ENCODE results near the gene TMEM178B.

Gene TMEM178B

GRCh38 chr7:141264511-141264910, 190.6 kb downstream of the TMEM178B start:
- Histone ChIP-seq H3K9ac (ENCODE audit: low read length in 5 of 5) (no peak overlapping the region), H3K27ac (ENCODE audit: low read depth, low read length) (no peak overlapping the region), H3K27me3 (ENCODE audit: control insufficient read depth in 5 of 5, insufficient read depth in 4 of 5, low read length in 5 of 5) (peaks cover 0 to 2% (median 0%) of the 10 kb centered on the region in 5 donors), H3K9me3 (ENCODE audit: control insufficient read depth in 5 of 5, low read length in 5 of 5) (peaks cover 0 to 6% (median 5%) of the 10 kb centered on the region in 5 donors), H3K36me3 (ENCODE audit: control insufficient read depth in 5 of 5, insufficient read depth in 5 of 5, low read length in 5 of 5) (no peaks in the 10 kb centered on the region), H3K4me1 (ENCODE audit: control insufficient read depth in 5 of 5, insufficient read depth in 5 of 5, low read length in 5 of 5) (no peaks in the 10 kb centered on the region), H3K4me3 (ENCODE audit: low read depth in 1 of 5, low read length in 5 of 5) (no peak overlapping the region)

DNA sequence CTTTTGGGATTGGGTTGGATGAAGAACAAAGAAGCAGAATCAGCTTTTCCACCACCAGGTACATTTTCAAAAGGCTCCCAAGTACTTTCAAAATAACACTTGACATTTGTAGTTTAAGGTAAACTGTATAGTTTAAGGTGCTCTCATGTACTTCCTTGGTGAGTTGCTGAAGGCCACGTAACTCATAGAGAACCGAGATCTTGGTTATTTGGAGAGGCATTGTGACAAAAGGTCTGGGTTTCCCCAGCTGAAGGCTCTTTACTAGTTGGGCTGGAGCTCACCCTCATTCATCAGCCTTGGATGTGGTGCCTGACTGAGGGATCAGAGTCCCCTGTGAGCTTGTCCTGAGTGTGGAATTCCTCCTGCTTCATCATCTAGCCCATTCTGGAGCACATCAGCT, 191.8 kb downstream of the TMEM178B start:
- H3K36me3 ChIP-seq (ENCODE audit: control insufficient read depth in 5 of 5, insufficient read depth in 5 of 5, low read length in 5 of 5): no peaks in the 10 kb centered on the region
- peaks cover 0 to 2% (median 0%) of the 10 kb centered on the region in 5 donors for H3K27me3 ChIP-seq (ENCODE audit: control insufficient read depth in 5 of 5, insufficient read depth in 4 of 5, low read length in 5 of 5)
- no peaks in the 10 kb centered on the region for H3K4me1 ChIP-seq (ENCODE audit: control insufficient read depth in 5 of 5, insufficient read depth in 5 of 5, low read length in 5 of 5)
- H3K4me3 ChIP-seq (ENCODE audit: low read depth in 1 of 5, low read length in 5 of 5): no peak overlapping the region
- H3K9ac ChIP-seq (ENCODE audit: low read length in 5 of 5): no peak overlapping the region
- H3K27ac ChIP-seq (ENCODE audit: low read depth, low read length): no peak overlapping the region
- H3K9me3 ChIP-seq (ENCODE audit: control insufficient read depth in 5 of 5, low read length in 5 of 5): no peaks in the 10 kb centered on the region

DNA sequence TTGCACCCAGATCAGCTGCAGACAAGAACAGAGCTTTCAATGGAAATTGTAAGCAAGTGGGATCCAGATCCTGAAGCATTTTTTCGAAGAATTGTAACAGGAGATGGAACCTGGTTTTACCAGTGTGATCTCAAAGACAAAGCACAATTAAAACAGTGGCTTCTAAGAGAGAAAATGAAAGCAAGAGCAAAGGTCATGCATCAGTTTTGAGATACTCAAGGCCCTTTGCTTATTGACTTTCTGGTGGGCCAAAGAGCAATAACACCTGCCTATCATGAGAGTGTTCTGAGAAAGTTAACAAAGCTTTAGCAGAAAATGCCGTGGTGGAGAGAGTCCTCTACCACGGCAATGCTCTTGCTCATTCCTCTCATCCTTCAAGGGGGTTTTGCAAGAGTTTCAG, 194.8 kb downstream of the TMEM178B start:
- no peaks in the 10 kb centered on the region for H3K9me3 ChIP-seq (ENCODE audit: control insufficient read depth in 5 of 5, low read length in 5 of 5)
- H3K36me3 ChIP-seq (ENCODE audit: control insufficient read depth in 5 of 5, insufficient read depth in 5 of 5, low read length in 5 of 5): no peaks in the 10 kb centered on the region
- no peak overlapping the region for H3K4me3 ChIP-seq (ENCODE audit: low read depth in 1 of 5, low read length in 5 of 5)
- H3K27me3 ChIP-seq (ENCODE audit: control insufficient read depth in 5 of 5, insufficient read depth in 4 of 5, low read length in 5 of 5): peaks cover 0 to 5% (median 0%) of the 10 kb centered on the region in 5 donors
- no peaks in the 10 kb centered on the region for H3K4me1 ChIP-seq (ENCODE audit: control insufficient read depth in 5 of 5, insufficient read depth in 5 of 5, low read length in 5 of 5)
- no peak overlapping the region for H3K27ac ChIP-seq (ENCODE audit: low read depth, low read length)
- no peak overlapping the region for H3K9ac ChIP-seq (ENCODE audit: low read length in 5 of 5)

DNA sequence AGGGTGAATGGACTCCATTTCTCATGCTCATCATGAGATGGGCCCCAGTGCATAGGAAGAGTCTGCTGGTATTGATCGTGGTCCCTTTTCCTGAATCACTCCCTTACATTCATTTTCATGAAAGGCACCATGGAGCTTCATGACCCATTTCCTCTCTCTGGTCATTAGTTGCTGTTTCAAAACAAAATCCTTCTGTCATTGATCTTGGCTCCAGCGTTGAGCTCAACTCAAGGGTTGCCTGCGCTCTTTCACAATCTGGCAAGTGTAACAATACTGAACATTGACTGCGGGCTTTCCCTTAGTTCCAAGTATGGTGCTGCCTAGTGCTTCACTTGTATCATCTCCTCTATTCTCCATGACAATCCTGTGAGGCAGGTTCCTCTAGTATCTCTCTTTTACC, 197.6 kb downstream of the TMEM178B start:
- H3K27ac ChIP-seq (ENCODE audit: low read depth, low read length): no peak overlapping the region
- no peak overlapping the region for H3K9ac ChIP-seq (ENCODE audit: low read length in 5 of 5)
- no peaks in the 10 kb centered on the region for H3K9me3 ChIP-seq (ENCODE audit: control insufficient read depth in 5 of 5, low read length in 5 of 5)
- H3K4me1 ChIP-seq (ENCODE audit: control insufficient read depth in 5 of 5, insufficient read depth in 5 of 5, low read length in 5 of 5): no peaks in the 10 kb centered on the region
- no peak overlapping the region for H3K4me3 ChIP-seq (ENCODE audit: low read depth in 1 of 5, low read length in 5 of 5)
- peaks cover 0 to 2% (median 0%) of the 10 kb centered on the region in 5 donors for H3K27me3 ChIP-seq (ENCODE audit: control insufficient read depth in 5 of 5, insufficient read depth in 4 of 5, low read length in 5 of 5)
- H3K36me3 ChIP-seq (ENCODE audit: control insufficient read depth in 5 of 5, insufficient read depth in 5 of 5, low read length in 5 of 5): no peaks in the 10 kb centered on the region

DNA sequence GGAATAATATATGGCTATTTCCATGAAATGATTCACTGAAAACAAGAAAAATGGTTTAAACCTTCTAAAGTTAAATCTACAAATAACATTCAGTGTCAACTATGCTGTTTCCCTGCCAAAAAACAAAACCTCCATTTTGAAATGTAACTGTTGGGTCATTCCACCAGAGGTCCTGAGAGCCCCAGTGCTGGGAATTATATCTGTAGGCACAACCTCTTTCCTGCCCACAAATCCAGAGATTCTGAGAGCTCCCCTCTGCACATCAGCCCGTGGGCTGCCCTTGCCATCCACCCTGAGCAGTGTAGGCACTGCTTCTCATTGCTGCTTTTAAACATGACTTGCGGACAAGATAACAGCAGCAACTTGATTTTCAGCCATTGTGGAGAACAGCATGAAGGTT, 198.6 kb downstream of the TMEM178B start:
- Histone ChIP-seq H3K4me1 (ENCODE audit: control insufficient read depth in 5 of 5, insufficient read depth in 5 of 5, low read length in 5 of 5) (no peaks in the 10 kb centered on the region), H3K4me3 (ENCODE audit: low read depth in 1 of 5, low read length in 5 of 5) (no peak overlapping the region), H3K9me3 (ENCODE audit: control insufficient read depth in 5 of 5, low read length in 5 of 5) (no peaks in the 10 kb centered on the region)

DNA sequence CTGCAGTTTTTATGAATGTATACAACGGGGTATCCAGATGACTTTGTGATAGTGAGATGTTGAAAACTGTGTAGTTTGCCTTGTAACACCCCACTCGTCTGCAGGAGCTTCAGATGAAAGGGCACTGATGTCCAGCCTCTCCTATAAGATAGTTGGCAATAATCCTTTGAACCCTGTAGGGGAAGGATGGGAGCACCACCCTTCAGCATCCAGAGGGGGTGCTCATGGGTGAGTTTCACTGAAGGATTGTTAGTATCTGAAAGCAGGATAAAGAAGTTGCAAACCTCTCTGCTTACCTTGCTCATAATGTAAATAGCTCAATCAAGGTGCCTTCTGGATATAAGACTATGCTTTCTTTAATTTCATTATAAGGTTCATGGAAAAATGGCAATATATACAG, 201.5 kb downstream of the TMEM178B start:
- no peaks in the 10 kb centered on the region for H3K4me1 ChIP-seq (ENCODE audit: control insufficient read depth in 5 of 5, insufficient read depth in 5 of 5, low read length in 5 of 5)
- peaks cover 0 to 2% (median 0%) of the 10 kb centered on the region in 5 donors for H3K27me3 ChIP-seq (ENCODE audit: control insufficient read depth in 5 of 5, insufficient read depth in 4 of 5, low read length in 5 of 5)
- no peak overlapping the region for H3K27ac ChIP-seq (ENCODE audit: low read depth, low read length)
- H3K36me3 ChIP-seq (ENCODE audit: control insufficient read depth in 5 of 5, insufficient read depth in 5 of 5, low read length in 5 of 5): no peaks in the 10 kb centered on the region
- H3K9ac ChIP-seq (ENCODE audit: low read length in 5 of 5): no peak overlapping the region
- H3K4me3 ChIP-seq (ENCODE audit: low read depth in 1 of 5, low read length in 5 of 5): no peak overlapping the region
- no peaks in the 10 kb centered on the region for H3K9me3 ChIP-seq (ENCODE audit: control insufficient read depth in 5 of 5, low read length in 5 of 5)

More for the DNA sequence above, 198.6 kb downstream of the TMEM178B start:
- Histone ChIP-seq H3K27ac (ENCODE audit: low read depth, low read length) (no peak overlapping the region), H3K36me3 (ENCODE audit: control insufficient read depth in 5 of 5, insufficient read depth in 5 of 5, low read length in 5 of 5) (no peaks in the 10 kb centered on the region), H3K27me3 (ENCODE audit: control insufficient read depth in 5 of 5, insufficient read depth in 4 of 5, low read length in 5 of 5) (peaks cover 0 to 2% (median 0%) of the 10 kb centered on the region in 5 donors), H3K9ac (ENCODE audit: low read length in 5 of 5) (no peak overlapping the region)

DNA sequence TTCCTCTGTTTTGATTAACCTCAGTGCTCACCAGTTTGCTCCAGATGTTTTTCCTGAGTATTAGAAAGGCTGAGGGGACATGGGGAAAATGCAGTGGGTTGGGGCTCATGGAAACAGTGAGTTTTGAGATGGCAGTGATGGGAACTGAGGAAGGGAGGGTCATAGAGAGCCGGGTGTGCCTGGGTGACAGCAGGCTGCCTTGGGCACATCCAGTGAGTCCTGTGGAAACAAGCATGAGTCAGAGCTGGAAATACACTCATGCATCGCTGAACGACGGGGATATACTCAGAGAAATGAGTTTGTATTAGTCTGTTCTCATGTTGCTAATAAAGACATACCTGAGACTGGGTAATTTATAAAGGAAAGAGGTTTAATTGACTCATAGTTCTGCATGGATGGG, 202.2 kb downstream of the TMEM178B start:
- Histone ChIP-seq H3K27me3 (ENCODE audit: control insufficient read depth in 5 of 5, insufficient read depth in 4 of 5, low read length in 5 of 5) (peaks cover 0 to 2% (median 0%) of the 10 kb centered on the region in 5 donors), H3K27ac (ENCODE audit: low read depth, low read length) (no peak overlapping the region), H3K4me1 (ENCODE audit: control insufficient read depth in 5 of 5, insufficient read depth in 5 of 5, low read length in 5 of 5) (no peaks in the 10 kb centered on the region), H3K36me3 (ENCODE audit: control insufficient read depth in 5 of 5, insufficient read depth in 5 of 5, low read length in 5 of 5) (no peaks in the 10 kb centered on the region), H3K4me3 (ENCODE audit: low read depth in 1 of 5, low read length in 5 of 5) (no peak overlapping the region), H3K9me3 (ENCODE audit: control insufficient read depth in 5 of 5, low read length in 5 of 5) (no peaks in the 10 kb centered on the region), H3K9ac (ENCODE audit: low read length in 5 of 5) (no peak overlapping the region)

- Histone ChIP-seq H3K9ac (ENCODE audit: low read length in 5 of 5) (no peak overlapping the region), H3K27ac (ENCODE audit: low read depth, low read length) (no peak overlapping the region), H3K9me3 (ENCODE audit: control insufficient read depth in 5 of 5, low read length in 5 of 5) (no peaks in the 10 kb centered on the region), H3K36me3 (ENCODE audit: control insufficient read depth in 5 of 5, insufficient read depth in 5 of 5, low read length in 5 of 5) (no peaks in the 10 kb centered on the region), H3K4me3 (ENCODE audit: low read depth in 1 of 5, low read length in 5 of 5) (no peak overlapping the region), H3K4me1 (ENCODE audit: control insufficient read depth in 5 of 5, insufficient read depth in 5 of 5, low read length in 5 of 5) (peaks cover 0 to 5% (median 0%) of the 10 kb centered on the region in 5 donors), H3K27me3 (ENCODE audit: control insufficient read depth in 5 of 5, insufficient read depth in 4 of 5, low read length in 5 of 5) (no peaks in the 10 kb centered on the region)
Measured at GRCh38 chr7:141280100-141280499, 206.2 kb downstream of the TMEM178B start.

- Histone ChIP-seq H3K9ac (ENCODE audit: low read length in 5 of 5) (no peak overlapping the region), H3K9me3 (ENCODE audit: control insufficient read depth in 5 of 5, low read length in 5 of 5) (no peaks in the 10 kb centered on the region), H3K27ac (ENCODE audit: low read depth, low read length) (no peak overlapping the region), H3K36me3 (ENCODE audit: control insufficient read depth in 5 of 5, insufficient read depth in 5 of 5, low read length in 5 of 5) (no peaks in the 10 kb centered on the region), H3K4me1 (ENCODE audit: control insufficient read depth in 5 of 5, insufficient read depth in 5 of 5, low read length in 5 of 5) (peaks cover 0 to 5% (median 0%) of the 10 kb centered on the region in 5 donors), H3K4me3 (ENCODE audit: low read depth in 1 of 5, low read length in 5 of 5) (no peak overlapping the region), H3K27me3 (ENCODE audit: control insufficient read depth in 5 of 5, insufficient read depth in 4 of 5, low read length in 5 of 5) (no peaks in the 10 kb centered on the region)
Measured at GRCh38 chr7:141281311-141281710, 207.4 kb downstream of the TMEM178B start.

GRCh38 chr7:141286522-141286921, 212.7 kb downstream of the TMEM178B start:
- H3K9ac ChIP-seq (ENCODE audit: low read length in 5 of 5): no peak overlapping the region
- H3K4me3 ChIP-seq (ENCODE audit: low read depth in 1 of 5, low read length in 5 of 5): no peak overlapping the region
- peaks cover 0 to 3% (median 0%) of the 10 kb centered on the region in 5 donors for H3K27me3 ChIP-seq (ENCODE audit: control insufficient read depth in 5 of 5, insufficient read depth in 4 of 5, low read length in 5 of 5)
- no peak overlapping the region for H3K27ac ChIP-seq (ENCODE audit: low read depth, low read length)
- peaks cover 0 to 8% (median 0%) of the 10 kb centered on the region in 5 donors for H3K4me1 ChIP-seq (ENCODE audit: control insufficient read depth in 5 of 5, insufficient read depth in 5 of 5, low read length in 5 of 5)
- no peaks in the 10 kb centered on the region for H3K9me3 ChIP-seq (ENCODE audit: control insufficient read depth in 5 of 5, low read length in 5 of 5)
- H3K36me3 ChIP-seq (ENCODE audit: control insufficient read depth in 5 of 5, insufficient read depth in 5 of 5, low read length in 5 of 5): no peaks in the 10 kb centered on the region

DNA sequence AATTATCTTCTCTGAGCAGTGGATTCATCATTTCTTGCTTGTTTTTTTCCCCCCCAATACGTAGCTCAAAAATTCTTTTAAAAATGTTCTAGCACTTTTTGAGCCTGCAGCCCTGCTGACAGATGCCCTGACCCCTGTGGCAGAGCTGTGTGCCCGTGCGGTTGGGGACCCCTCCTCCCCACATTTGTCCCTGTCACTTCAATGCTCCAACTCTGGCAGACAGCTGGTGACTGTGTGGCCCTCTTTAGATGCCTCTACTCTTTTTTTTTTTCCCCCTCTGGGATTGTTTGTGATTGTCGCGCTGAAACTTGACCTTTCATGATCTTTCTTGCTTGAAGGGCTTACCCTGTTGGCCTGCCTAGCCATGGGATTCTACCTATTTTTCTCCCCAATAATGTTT, 214.1 kb downstream of the TMEM178B start:
- peaks cover 0 to 8% (median 0%) of the 10 kb centered on the region in 5 donors for H3K4me1 ChIP-seq (ENCODE audit: control insufficient read depth in 5 of 5, insufficient read depth in 5 of 5, low read length in 5 of 5)
- H3K9me3 ChIP-seq (ENCODE audit: control insufficient read depth in 5 of 5, low read length in 5 of 5): no peaks in the 10 kb centered on the region
- H3K27ac ChIP-seq (ENCODE audit: low read depth, low read length): no peak overlapping the region
- H3K4me3 ChIP-seq (ENCODE audit: low read depth in 1 of 5, low read length in 5 of 5): no peak overlapping the region
- no peaks in the 10 kb centered on the region for H3K36me3 ChIP-seq (ENCODE audit: control insufficient read depth in 5 of 5, insufficient read depth in 5 of 5, low read length in 5 of 5)
- no peak overlapping the region for H3K9ac ChIP-seq (ENCODE audit: low read length in 5 of 5)
- peaks cover 0 to 3% (median 0%) of the 10 kb centered on the region in 5 donors for H3K27me3 ChIP-seq (ENCODE audit: control insufficient read depth in 5 of 5, insufficient read depth in 4 of 5, low read length in 5 of 5)
